Measurements from ENCODE around the gene MYO3B.

Gene MYO3B

GRCh38 chr2:170505631-170506275, 327.8 kb downstream of the MYO3B start:
- DNase-seq (ENCODE audit: extremely low spot score), result no peak
- ChIA-PET POLR2A (no interaction called here), CTCF (no interaction called here)
- no peak for TF ChIP-seq ELF4 (IDR thresholded peaks at IDR 0.05)
- no peak for TF ChIP-seq SP1 (IDR thresholded peaks at IDR 0.05)
- TF ChIP-seq TARDBP (IDR thresholded peaks at IDR 0.05), result no peak
- TF ChIP-seq BHLHE40 (IDR thresholded peaks at IDR 0.05; ENCODE audit: borderline replicate concordance), result no peak

GRCh38 chr2:170509452-170510193, 331.7 kb downstream of the MYO3B start:
- ChIA-PET CTCF (no interaction called here), POLR2A (no interaction called here)
- TF ChIP-seq BHLHE40 (IDR thresholded peaks at IDR 0.05; ENCODE audit: borderline replicate concordance) (no peak), TARDBP (IDR thresholded peaks at IDR 0.05) (no peak), ELF4 (IDR thresholded peaks at IDR 0.05) (no peak), SP1 (IDR thresholded peaks at IDR 0.05) (no peak), ARNT (IDR thresholded peaks at IDR 0.05) (no peak), PKNOX1 (IDR thresholded peaks at IDR 0.05) (no peak), HDGF (IDR thresholded peaks at IDR 0.05; ENCODE audit: borderline replicate concordance) (no peak), FOXM1 (IDR thresholded peaks at IDR 0.05; ENCODE audit: borderline replicate concordance) (no peak), FOXA1 (IDR thresholded peaks at IDR 0.05) (no peak), FOXK2 (IDR thresholded peaks at IDR 0.05) (no peak), LEF1 (IDR thresholded peaks at IDR 0.05; ENCODE audit: borderline replicate concordance) (no peak), L3MBTL2 (conservative IDR thresholded peaks at IDR 0.05) (no peak), SUZ12 (IDR thresholded peaks at IDR 0.05) (no peak)
- no peak for DNase-seq (ENCODE audit: extremely low spot score)

GRCh38 chr2:170512266-170512665, 334.3 kb downstream of the MYO3B start:
- ChIA-PET POLR2A (no interaction called here), CTCF (no interaction called here)
- no peak for DNase-seq (ENCODE audit: extremely low spot score)
- TF ChIP-seq CTBP1 (IDR thresholded peaks at IDR 0.05; ENCODE audit: borderline replicate concordance) (no peak), TARDBP (IDR thresholded peaks at IDR 0.05) (no peak), ELF4 (IDR thresholded peaks at IDR 0.05) (no peak), LEF1 (IDR thresholded peaks at IDR 0.05; ENCODE audit: borderline replicate concordance) (no peak)

GRCh38 chr2:170514140-170514539, 336.2 kb downstream of the MYO3B start:
- no peak for TF ChIP-seq BHLHE40 (IDR thresholded peaks at IDR 0.05; ENCODE audit: borderline replicate concordance)
- no peak for TF ChIP-seq CTBP1 (IDR thresholded peaks at IDR 0.05; ENCODE audit: borderline replicate concordance)
- TF ChIP-seq NFRKB (IDR thresholded peaks at IDR 0.05), result no peak
- no peak for TF ChIP-seq FOXM1 (IDR thresholded peaks at IDR 0.05; ENCODE audit: borderline replicate concordance)
- TF ChIP-seq FOXA1 (IDR thresholded peaks at IDR 0.05), result no peak
- TF ChIP-seq HDGF (IDR thresholded peaks at IDR 0.05; ENCODE audit: borderline replicate concordance), result no peak
- no peak for TF ChIP-seq ARNT (IDR thresholded peaks at IDR 0.05)
- TF ChIP-seq PKNOX1 (IDR thresholded peaks at IDR 0.05), result no peak
- TF ChIP-seq TARDBP (IDR thresholded peaks at IDR 0.05), result no peak
- no peak for TF ChIP-seq ELF4 (IDR thresholded peaks at IDR 0.05)
- TF ChIP-seq SUZ12 (IDR thresholded peaks at IDR 0.05), result no peak
- TF ChIP-seq ZNF384 (IDR thresholded peaks at IDR 0.05), result no peak
- TF ChIP-seq LEF1 (IDR thresholded peaks at IDR 0.05; ENCODE audit: borderline replicate concordance), result no peak
- TF ChIP-seq L3MBTL2 (conservative IDR thresholded peaks at IDR 0.05), result no peak
- no peak for TF ChIP-seq SP1 (IDR thresholded peaks at IDR 0.05)
- TF ChIP-seq FOXK2 (IDR thresholded peaks at IDR 0.05), result no peak
- ChIA-PET POLR2A (no interaction called here), CTCF (interaction anchor here (0.6 kb wide), 1 partner anchor 42 kb away, joined by 3 read pairs; no protein-coding TSS in a partner anchor)
- no peak for DNase-seq (ENCODE audit: extremely low spot score)

GRCh38 chr2:170517538-170517937, 339.6 kb downstream of the MYO3B start:
- no peak for TF ChIP-seq TARDBP (IDR thresholded peaks at IDR 0.05)
- no peak for TF ChIP-seq SUZ12 (IDR thresholded peaks at IDR 0.05)
- TF ChIP-seq L3MBTL2 (conservative IDR thresholded peaks at IDR 0.05), result no peak
- TF ChIP-seq ELF4 (IDR thresholded peaks at IDR 0.05), result no peak
- TF ChIP-seq CTBP1 (IDR thresholded peaks at IDR 0.05; ENCODE audit: borderline replicate concordance), result no peak
- no peak for TF ChIP-seq LEF1 (IDR thresholded peaks at IDR 0.05; ENCODE audit: borderline replicate concordance)
- no peak for TF ChIP-seq ZNF384 (IDR thresholded peaks at IDR 0.05)
- no peak for TF ChIP-seq ARNT (IDR thresholded peaks at IDR 0.05)
- no peak for TF ChIP-seq NFRKB (IDR thresholded peaks at IDR 0.05)
- TF ChIP-seq BHLHE40 (IDR thresholded peaks at IDR 0.05; ENCODE audit: borderline replicate concordance), result no peak
- no peak for TF ChIP-seq FOXK2 (IDR thresholded peaks at IDR 0.05)
- no peak for TF ChIP-seq SP1 (IDR thresholded peaks at IDR 0.05)
- no peak for TF ChIP-seq FOXM1 (IDR thresholded peaks at IDR 0.05; ENCODE audit: borderline replicate concordance)
- TF ChIP-seq PKNOX1 (IDR thresholded peaks at IDR 0.05), result no peak
- TF ChIP-seq HDGF (IDR thresholded peaks at IDR 0.05; ENCODE audit: borderline replicate concordance), result no peak
- no peak for TF ChIP-seq FOXA1 (IDR thresholded peaks at IDR 0.05)
- ChIA-PET POLR2A (interaction anchor here (1.1 kb wide), 1 partner anchor 13 kb away, joined by 3 read pairs; no protein-coding TSS in a partner anchor), CTCF (no interaction called here)
- DNase-seq (ENCODE audit: extremely low spot score), result no peak

GRCh38 chr2:170518911-170519310, 341.0 kb downstream of the MYO3B start:
- TF ChIP-seq TARDBP (IDR thresholded peaks at IDR 0.05) (no peak), CTBP1 (IDR thresholded peaks at IDR 0.05; ENCODE audit: borderline replicate concordance) (no peak), L3MBTL2 (conservative IDR thresholded peaks at IDR 0.05) (no peak), FOXA1 (IDR thresholded peaks at IDR 0.05) (no peak), BHLHE40 (IDR thresholded peaks at IDR 0.05; ENCODE audit: borderline replicate concordance) (no peak), NFRKB (IDR thresholded peaks at IDR 0.05) (no peak), SUZ12 (IDR thresholded peaks at IDR 0.05) (no peak), SP1 (IDR thresholded peaks at IDR 0.05) (no peak), ELF4 (IDR thresholded peaks at IDR 0.05) (no peak), ZNF384 (IDR thresholded peaks at IDR 0.05) (no peak)
- DNase-seq (ENCODE audit: extremely low spot score), result no peak
- CTCF ChIA-PET, result no interaction called here
- POLR2A ChIA-PET, result no interaction called here
